PC-3 (cell line): ENCODE data around the gene TENM4. TPM values are rescaled to one million over a fixed set of nuclear protein-coding genes. Genes with fewer than 3 reads are reported as not detected.

Experiments
- ATAC-seq: fragments of 200-7000 bp; cut with Tn5 transposase; 2 replicates; pipeline ENCODE4 v1.9.1; 2020; ENCODE audit warnings: mild to moderate bottlenecking, moderate library complexity
- BruUV-seq: library from RNA; stranded (reverse); fragments of 400-500 nt; replicated peaks from 2 replicates; lab custom pipeline; 2021; lab: Mats Ljungman, UMichigan
- CTCF ChIA-PET: fragments of 300-600 bp; sonication (Branson Sonifier 250); formaldehyde crosslinking; loops from one replicate; lab custom pipeline; 2022; ENCODE audit warnings: antibody characterized with exemption; lab: Charles Lee
- POLR2A ChIA-PET: fragments of 300-600 bp; sonication (Branson Sonifier 250); formaldehyde crosslinking; loops from one replicate; lab custom pipeline; 2022; ENCODE audit warnings: antibody characterized with exemption; ENCODE audit not compliant: unreplicated experiment; lab: Charles Lee
- DNase-seq: peaks from one replicate; pipeline ENCODE4 v3.0.0-alpha.2; 2015
- H2AFZ ChIP-seq: fragments of 300-600 bp; sonication (generic); 2 replicates; pipeline ENCODE4 v1.6.0; 2016; ENCODE audit warnings: antibody characterized with exemption, low read length
- H3F3A ChIP-seq: fragments of 300-600 bp; sonication (generic); one replicate; pipeline ENCODE4 v1.6.0; 2017; ENCODE audit warnings: antibody characterized with exemption, low read length, control low read depth, mild to moderate bottlenecking; ENCODE audit not compliant: unreplicated experiment
- H3K27ac ChIP-seq: fragments of 300-600 bp; sonication (generic); 2 replicates; pipeline ENCODE4 v1.5.1; 2016; ENCODE audit warnings: mild to moderate bottlenecking, low read length
- H3K27me3 ChIP-seq: fragments of 300-600 bp; sonication (generic); 2 replicates; pipeline ENCODE4 v1.6.1; 2016; ENCODE audit warnings: low read length, mixed read lengths
- H3K36me3 ChIP-seq: fragments of 300-600 bp; sonication (generic); 2 replicates; pipeline ENCODE4 v1.6.1; 2016; ENCODE audit warnings: low read depth, mixed run types, low read length, mixed read lengths
- H3K4me1 ChIP-seq: fragments of 300-600 bp; sonication (generic); 2 replicates; pipeline ENCODE4 v1.5.1; 2016; ENCODE audit warnings: low read length; ENCODE audit not compliant: insufficient read depth
- H3K4me2 ChIP-seq: fragments of 300-600 bp; sonication (generic); 2 replicates; pipeline ENCODE4 v1.6.0; 2016; ENCODE audit warnings: low read length
- H3K4me3 ChIP-seq: fragments of 300-600 bp; sonication (generic); 2 replicates; pipeline ENCODE4 v1.5.1; 2016; ENCODE audit warnings: mild to moderate bottlenecking, low read length, mixed read lengths
- H3K79me2 ChIP-seq: fragments of 300-600 bp; sonication (generic); 2 replicates; pipeline ENCODE4 v1.6.1; 2017; ENCODE audit warnings: low read length, mixed read lengths
- H3K9ac ChIP-seq: fragments of 300-600 bp; sonication (generic); 2 replicates; pipeline ENCODE4 v1.6.0; 2016; ENCODE audit warnings: mild to moderate bottlenecking, low read length
- H3K9me2 ChIP-seq: fragments of 300-600 bp; sonication (generic); replicated peaks from 2 replicates; pipeline ENCODE4 v1.6.1; 2016; ENCODE audit warnings: mixed run types, low read length, mixed read lengths
- H3K9me3 ChIP-seq: fragments of 300-600 bp; sonication (generic); 2 replicates; pipeline ENCODE4 v1.6.1; 2016; ENCODE audit warnings: low read length, mixed read lengths
- H4K20me1 ChIP-seq: fragments of 300-600 bp; sonication (generic); 2 replicates; pipeline ENCODE4 v1.6.1; 2016; ENCODE audit warnings: low read length, mixed read lengths
- EZH2 ChIP-seq: fragments of 300-600 bp; sonication (generic); IDR thresholded peaks from one replicate; pipeline ENCODE4 v1.6.1; 2017; ENCODE audit warnings: antibody characterized with exemption, mild to moderate bottlenecking, low read length; ENCODE audit not compliant: unreplicated experiment
- EZH2phosphoT487 ChIP-seq: fragments of 300-600 bp; sonication (generic); IDR thresholded peaks from 2 replicates; pipeline ENCODE4 v1.6.1; 2018; ENCODE audit warnings: mild to moderate bottlenecking, antibody characterized with exemption, low read length, borderline replicate concordance
- intact Hi-C: fragments of 100-400 bp; cut with micrococcal nuclease; formaldehyde crosslinking; loops from 2 replicates; pipeline ENCODE4 v1.9.0; 2023
- total RNA-seq: library from RNA; depleted of rRNA; stranded (reverse); fragments of >200 nt; gene quantifications from 2 replicates; pipeline ENCODE4 v1.2.3, GENCODE V29; 2014
- TF ChIP-seq, protein P1 (sequence below): fragments of 300-600 bp; sonication (generic); conservative IDR thresholded peaks from 2 replicates; pipeline ENCODE4 v1.5.1; 2017; ENCODE audit warnings: antibody characterized with exemption, low read depth, mild to moderate bottlenecking, low read length

TENM4 gene
- total RNA-seq, 1 experiment from 2014 or later: 19.7 TPM

DNA sequence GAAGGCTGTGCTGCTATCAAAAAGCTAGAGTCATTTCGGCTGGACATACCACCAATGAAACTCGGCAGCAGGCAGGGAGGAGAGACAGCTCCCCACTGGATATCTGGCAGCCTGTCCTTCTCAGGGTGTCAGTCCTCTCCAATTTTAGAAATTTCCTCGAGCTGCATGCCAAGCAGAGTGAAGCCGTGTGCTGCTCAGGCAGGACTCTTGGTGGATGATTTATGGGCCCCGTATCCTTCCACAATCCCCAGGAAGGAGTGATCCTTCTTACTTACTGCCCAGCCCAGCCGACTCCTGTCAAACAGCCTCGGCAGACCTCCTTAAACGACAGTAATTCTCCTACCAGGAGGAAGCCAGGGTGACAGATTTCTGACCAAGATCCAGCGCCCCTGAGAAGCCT is 410.4 kb downstream of the TENM4 start:
- H3K27me3 ChIP-seq: no peaks in the 10 kb centered on the region

DNA sequence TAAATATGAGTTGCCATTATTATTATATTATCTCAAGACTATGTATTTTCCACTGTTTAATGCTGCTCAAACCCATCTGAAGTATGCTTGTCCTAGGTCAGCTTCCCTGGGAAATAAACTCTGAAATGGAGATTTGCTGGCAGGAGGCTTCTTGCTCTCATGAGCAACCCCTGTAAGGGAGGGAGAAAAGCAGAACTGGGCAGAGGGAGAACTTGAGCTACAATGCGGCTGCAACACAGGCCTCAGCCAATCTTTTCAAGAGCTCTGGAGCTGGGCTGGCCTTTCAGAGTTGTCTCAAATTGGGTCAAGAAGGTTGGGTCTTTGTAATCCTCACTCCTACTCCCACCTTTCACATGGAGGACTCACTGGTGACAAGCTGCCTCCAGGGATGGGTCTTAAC is 412.6 kb downstream of the TENM4 start:
- H3K27me3 ChIP-seq: no peaks in the 10 kb centered on the region
- no peaks in the 10 kb centered on the region for H3K79me2 ChIP-seq
- H2AFZ ChIP-seq: no peak overlapping the region
- DNase-seq: no peak
- H3K4me2 ChIP-seq: no peak overlapping the region
- 0 out of 2 replicates have a peak, but pooled peaks cover 4% of the 10 kb centered on the region for H3K4me1 ChIP-seq
- ChIA-PET POLR2A (no interaction called here), CTCF (interaction anchor here (0.6 kb wide), 1 partner anchor 344 kb away, joined by 3 read pairs; no protein-coding TSS in a partner anchor)
- no peaks in the 10 kb centered on the region for H3K9me2 ChIP-seq
- no peak for ATAC-seq
- no peaks in the 10 kb centered on the region for H3F3A ChIP-seq
- no peaks in the 10 kb centered on the region for H3K9me3 ChIP-seq
- no peaks in the 10 kb centered on the region for H4K20me1 ChIP-seq
- H3K27ac ChIP-seq: no peak overlapping the region
- H3K9ac ChIP-seq: no peak overlapping the region
- no peak overlapping the region for H3K4me3 ChIP-seq
- BruUV-seq: no TSS peak
- TF ChIP-seq EZH2 (no peak), EZH2phosphoT487 (no peak)
- intact Hi-C loops: no loop called here
- H3K36me3 ChIP-seq: no peaks in the 10 kb centered on the region

More for the DNA sequence above, 410.4 kb downstream of the TENM4 start:
- Histone ChIP-seq H3K9ac (no peak overlapping the region), H3K4me2 (no peak overlapping the region), H3K79me2 (no peaks in the 10 kb centered on the region), H2AFZ (no peak overlapping the region), H3F3A (no peaks in the 10 kb centered on the region), H3K9me3 (no peaks in the 10 kb centered on the region), H3K27ac (no peak overlapping the region), H3K9me2 (no peaks in the 10 kb centered on the region), H3K4me3 (no peak overlapping the region), H3K36me3 (no peaks in the 10 kb centered on the region), H4K20me1 (no peaks in the 10 kb centered on the region), H3K4me1 (0 out of 2 replicates have a peak, but pooled peaks cover 4% of the 10 kb centered on the region)
- ATAC-seq: no peak
- ChIA-PET POLR2A (no interaction called here), CTCF (no interaction called here)
- intact Hi-C loops: no loop called here
- no peak for DNase-seq
- TF ChIP-seq EZH2 (no peak), EZH2phosphoT487 (no peak)
- TF ChIP-seq, protein P1, sequence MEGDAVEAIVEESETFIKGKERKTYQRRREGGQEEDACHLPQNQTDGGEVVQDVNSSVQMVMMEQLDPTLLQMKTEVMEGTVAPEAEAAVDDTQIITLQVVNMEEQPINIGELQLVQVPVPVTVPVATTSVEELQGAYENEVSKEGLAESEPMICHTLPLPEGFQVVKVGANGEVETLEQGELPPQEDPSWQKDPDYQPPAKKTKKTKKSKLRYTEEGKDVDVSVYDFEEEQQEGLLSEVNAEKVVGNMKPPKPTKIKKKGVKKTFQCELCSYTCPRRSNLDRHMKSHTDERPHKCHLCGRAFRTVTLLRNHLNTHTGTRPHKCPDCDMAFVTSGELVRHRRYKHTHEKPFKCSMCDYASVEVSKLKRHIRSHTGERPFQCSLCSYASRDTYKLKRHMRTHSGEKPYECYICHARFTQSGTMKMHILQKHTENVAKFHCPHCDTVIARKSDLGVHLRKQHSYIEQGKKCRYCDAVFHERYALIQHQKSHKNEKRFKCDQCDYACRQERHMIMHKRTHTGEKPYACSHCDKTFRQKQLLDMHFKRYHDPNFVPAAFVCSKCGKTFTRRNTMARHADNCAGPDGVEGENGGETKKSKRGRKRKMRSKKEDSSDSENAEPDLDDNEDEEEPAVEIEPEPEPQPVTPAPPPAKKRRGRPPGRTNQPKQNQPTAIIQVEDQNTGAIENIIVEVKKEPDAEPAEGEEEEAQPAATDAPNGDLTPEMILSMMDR: no peak
- no TSS peak for BruUV-seq

DNA sequence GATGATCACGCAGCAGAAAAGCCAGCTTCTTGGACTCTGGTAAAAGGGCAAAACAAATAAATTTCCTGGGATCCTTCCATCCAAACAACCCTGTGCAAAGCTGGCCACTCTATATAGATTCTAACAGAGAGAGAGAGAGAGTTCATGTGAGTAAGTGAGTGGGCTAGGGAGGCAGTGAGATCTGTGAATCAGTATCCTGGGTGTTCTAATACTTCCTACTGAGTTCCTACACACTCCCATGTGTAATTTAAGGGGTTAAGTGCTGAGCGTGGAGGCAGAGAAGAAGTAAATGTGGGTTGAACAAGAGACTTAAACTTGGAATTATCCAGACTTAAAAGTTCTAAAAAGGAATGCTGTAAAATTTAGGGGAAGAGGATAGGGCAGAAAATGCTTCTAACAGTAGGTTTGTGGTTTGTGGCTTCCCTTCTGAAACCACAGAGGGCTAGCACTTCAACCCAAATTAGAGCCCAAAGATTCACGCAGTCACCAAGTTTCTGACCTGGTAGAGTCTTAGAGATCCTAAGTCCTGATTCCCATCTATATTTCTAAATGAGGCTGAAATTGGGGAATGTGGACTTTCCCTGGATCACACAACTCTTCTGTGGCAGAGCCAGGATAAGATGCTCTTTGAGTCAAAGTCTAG is 413.9 kb downstream of the TENM4 start:
- Histone ChIP-seq H3K27ac (no peak overlapping the region), H3K4me3 (no peak overlapping the region), H3K9ac (no peak overlapping the region), H3K27me3 (no peaks in the 10 kb centered on the region), H4K20me1 (no peaks in the 10 kb centered on the region), H3K9me3 (no peaks in the 10 kb centered on the region), H3K9me2 (no peaks in the 10 kb centered on the region), H3F3A (no peaks in the 10 kb centered on the region), H3K4me1 (0 out of 2 replicates have a peak, but pooled peaks cover 4% of the 10 kb centered on the region), H3K36me3 (no peaks in the 10 kb centered on the region), H3K79me2 (no peaks in the 10 kb centered on the region), H3K4me2 (no peak overlapping the region), H2AFZ (no peak overlapping the region)
- TF ChIP-seq EZH2phosphoT487 (no peak), EZH2 (no peak)
- TF ChIP-seq, protein P1: no peak
- CTCF ChIA-PET: no interaction called here
- ATAC-seq (no peak; the same call in 1 of the 2 replicates), DNase-seq (no peak)
- intact Hi-C loops: no loop called here
- POLR2A ChIA-PET: no interaction called here
- no TSS peak for BruUV-seq
